EL (cell line): ENCODE data around the gene HIF1A.

Source experiments
- DNase-seq: peaks from one replicate; pipeline ENCODE4 v3.0.0-alpha.2; 2016

HIF1A gene

GRCh38 chr14:61750708-61751474 lies 55.6 kb downstream of the HIF1A start:
- peak; percentile 78 for DNase-seq

- DNase-seq, result no peak
These were observed 56.2 kb downstream of the HIF1A start for GRCh38 chr14:61751475-61751989.

- DNase-seq, result peak; percentile 72
These were observed 57.3 kb downstream of the HIF1A start for GRCh38 chr14:61752626-61753025.

- DNase-seq, result peak; percentile 60
These were observed 58.3 kb downstream of the HIF1A start for GRCh38 chr14:61753631-61754030.

- DNase-seq, result peak; percentile 79
These were observed 59.5 kb downstream of the HIF1A start for GRCh38 chr14:61754627-61755381.

- peak; percentile 56 for DNase-seq
These were observed 60.0 kb downstream of the HIF1A start for GRCh38 chr14:61755382-61755742.

GRCh38 chr14:61756135-61756534 lies 60.8 kb downstream of the HIF1A start:
- no peak for DNase-seq

GRCh38 chr14:61759878-61760277 lies 64.6 kb downstream of the HIF1A start:
- DNase-seq, result no peak

- no peak for DNase-seq
These were observed 66.2 kb downstream of the HIF1A start for GRCh38 chr14:61761557-61761956.

- peak; percentile 99 for DNase-seq
These were observed 66.9 kb downstream of the HIF1A start, which contains the start of gene SNAPC1 for GRCh38 chr14:61761959-61762786. TSS of gene SNAPC1 (plus strand) at chr14:61762420. CDS start at chr14:61762461, 41 bp downstream.

- no peak for DNase-seq
These were observed 69.2 kb downstream of the HIF1A start for GRCh38 chr14:61764342-61765122.

GRCh38 chr14:61765225-61765943 lies 70.1 kb downstream of the HIF1A start:
- DNase-seq, result no peak

- DNase-seq, result no peak
These were observed 70.8 kb downstream of the HIF1A start for GRCh38 chr14:61766151-61766550.

GRCh38 chr14:61768240-61768639 lies 72.9 kb downstream of the HIF1A start:
- no peak for DNase-seq

GRCh38 chr14:61769893-61770292 lies 74.6 kb downstream of the HIF1A start:
- no peak for DNase-seq

GRCh38 chr14:61774861-61775260 lies 79.5 kb downstream of the HIF1A start:
- no peak for DNase-seq

GRCh38 chr14:61780125-61780524 lies 84.8 kb downstream of the HIF1A start:
- no peak for DNase-seq

GRCh38 chr14:61797309-61797708 lies 102.0 kb downstream of the HIF1A start:
- no peak for DNase-seq
